NCI-H748 (cell line): Measurements from ENCODE around the gene ZNF215.
"Not testable (repeated sequence)": the region's sequence is repeated elsewhere in the genome, so short reads cannot be mapped to it uniquely, and the experiment has no call there.

ENCODE experiments used
- DNase-seq: peaks from one replicate; lab custom pipeline; 2025; ENCODE audit not compliant: unreplicated experiment; lab: John Stamatoyannopoulos, UW

ZNF215 gene

GRCh38 chr11:6932145-6932544 is 5.9 kb downstream of the ZNF215 start:
- DNase-seq: no peak

GRCh38 chr11:6941970-6942369 is 15.7 kb downstream of the ZNF215 start:
- DNase-seq: no peak

GRCh38 chr11:6943131-6943530 is 16.9 kb downstream of the ZNF215 start:
- DNase-seq: no peak

- not testable (repeated sequence) for DNase-seq
Measured at GRCh38 chr11:6954248-6954647, 28.0 kb downstream of the ZNF215 start.

- DNase-seq: no peak
Measured at GRCh38 chr11:6962141-6962540, 35.9 kb downstream of the ZNF215 start.

- DNase-seq: no peak
Measured at GRCh38 chr11:6962673-6963072, 36.4 kb downstream of the ZNF215 start.

- no peak for DNase-seq
Measured at GRCh38 chr11:6968816-6969215, 42.6 kb downstream of the ZNF215 start.

- DNase-seq: not testable (repeated sequence)
Measured at GRCh38 chr11:6969854-6970253, 43.6 kb downstream of the ZNF215 start.

GRCh38 chr11:6979365-6979764 is 53.1 kb downstream of the ZNF215 start:
- DNase-seq: no peak

- no peak for DNase-seq
Measured at GRCh38 chr11:6986487-6986886, 60.3 kb downstream of the ZNF215 start.

- no peak for DNase-seq
Measured at GRCh38 chr11:6988506-6988905, 62.3 kb downstream of the ZNF215 start.

- no peak for DNase-seq
Measured at GRCh38 chr11:6991227-6991626, 65.0 kb downstream of the ZNF215 start.

- no peak for DNase-seq
Measured at GRCh38 chr11:6992026-6992425, 65.8 kb downstream of the ZNF215 start.

- DNase-seq: no peak
Measured at GRCh38 chr11:6992457-6993417, 66.5 kb downstream of the ZNF215 start.

- DNase-seq: no peak
Measured at GRCh38 chr11:6995703-6996102, 69.5 kb downstream of the ZNF215 start.

GRCh38 chr11:7004482-7004881 is 78.3 kb downstream of the ZNF215 start:
- DNase-seq: no peak
